Mucosa of descending colon (tissue), 3 donors: Measurements from ENCODE around the gene TEF. TPM values are rescaled to one million over a fixed set of nuclear protein-coding genes. Genes with fewer than 3 reads are reported as not detected.

Source experiments
- ATAC-seq: fragments of 200-7000 bp; cut with Tn5 transposase; one replicate; pipeline ENCODE4 v1.9.1; 2020; ENCODE audit warnings: mild to moderate bottlenecking, moderate library complexity
- DNase-seq, 3 donors: peaks; one replicate each; pipeline ENCODE4 v3.0.0-alpha.2; 2020
- H3K36me3 ChIP-seq: fragments of 200-600 bp; one replicate; pipeline ENCODE4 v1.8.0; 2021; ENCODE audit warnings: low read depth, mild to moderate bottlenecking
- H3K4me1 ChIP-seq: fragments of 200-600 bp; one replicate; pipeline ENCODE4 v1.8.0; 2021; ENCODE audit warnings: low read depth, mild to moderate bottlenecking
- H3K4me3 ChIP-seq: fragments of 200-600 bp; one replicate; pipeline ENCODE4 v1.8.0; 2021; ENCODE audit warnings: mild to moderate bottlenecking
- H3K9me3 ChIP-seq: fragments of 200-600 bp; one replicate; pipeline ENCODE4 v1.8.0; 2021; ENCODE audit warnings: mild to moderate bottlenecking
- intact Hi-C, 2 donors: fragments of 100-400 bp; cut with DNase I in 1 of 2; cut with micrococcal nuclease in 1 of 2; formaldehyde crosslinking; loops; one replicate each; pipeline versions ENCODE4 v1.11.0 to v1.11.1; 2022; cut with DNase I, micrococcal nuclease
- total RNA-seq, 3 donors: library from RNA; stranded (reverse); fragmentation: NEBNext Ultra II Directional in 2 of 3; extraction: Animal tissue kit (Norgen Biotek cat#: 25700) in 2 of 3; gene quantifications; one replicate each; pipeline versions ENCODE4 v1.2.1 to v1.2.4, GENCODE V29; 2021 to 2023
- TF ChIP-seq, protein P1 (sequence below): fragments of 200-600 bp; IDR thresholded peaks from one replicate; pipeline ENCODE4 v1.8.0; 2022; ENCODE audit warnings: antibody characterized with exemption, mild to moderate bottlenecking
- donor health status: DM: no; HTN: no; CAD: no; lungs with moderate emphysema.
- donor health status: DM: no; HTN: no; CAD: no.
- donor health status: DM: no; HTN: yes; CAD: no.

TEF gene
- total RNA-seq, 3 donors from 2014 or later = 17.6 to 29.3 (median 28.6) TPM

DNA sequence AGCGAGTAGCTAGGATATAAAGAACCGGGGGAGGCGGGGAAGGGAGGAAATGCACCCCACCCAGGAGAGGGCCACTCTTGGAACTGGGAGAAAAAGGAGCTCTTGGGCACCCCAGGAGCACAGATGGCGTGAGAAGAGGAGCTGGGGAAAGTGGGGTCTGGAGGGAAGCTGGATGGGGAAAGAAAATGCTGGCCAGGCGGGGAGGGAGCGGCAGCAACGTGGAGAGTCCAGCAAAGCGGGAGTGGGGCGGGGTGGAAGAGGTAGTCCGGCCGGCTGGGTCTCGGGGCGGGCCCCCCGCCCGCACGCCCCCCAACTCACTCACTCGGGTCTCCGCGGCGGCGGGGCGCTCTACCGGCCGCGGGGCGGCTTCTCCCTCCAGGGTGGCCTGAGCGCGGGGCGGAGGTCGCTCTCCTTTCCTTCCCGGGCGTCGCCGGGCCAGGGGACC, 64.3 kb downstream of the TEF start:
- TF ChIP-seq, protein P1, sequence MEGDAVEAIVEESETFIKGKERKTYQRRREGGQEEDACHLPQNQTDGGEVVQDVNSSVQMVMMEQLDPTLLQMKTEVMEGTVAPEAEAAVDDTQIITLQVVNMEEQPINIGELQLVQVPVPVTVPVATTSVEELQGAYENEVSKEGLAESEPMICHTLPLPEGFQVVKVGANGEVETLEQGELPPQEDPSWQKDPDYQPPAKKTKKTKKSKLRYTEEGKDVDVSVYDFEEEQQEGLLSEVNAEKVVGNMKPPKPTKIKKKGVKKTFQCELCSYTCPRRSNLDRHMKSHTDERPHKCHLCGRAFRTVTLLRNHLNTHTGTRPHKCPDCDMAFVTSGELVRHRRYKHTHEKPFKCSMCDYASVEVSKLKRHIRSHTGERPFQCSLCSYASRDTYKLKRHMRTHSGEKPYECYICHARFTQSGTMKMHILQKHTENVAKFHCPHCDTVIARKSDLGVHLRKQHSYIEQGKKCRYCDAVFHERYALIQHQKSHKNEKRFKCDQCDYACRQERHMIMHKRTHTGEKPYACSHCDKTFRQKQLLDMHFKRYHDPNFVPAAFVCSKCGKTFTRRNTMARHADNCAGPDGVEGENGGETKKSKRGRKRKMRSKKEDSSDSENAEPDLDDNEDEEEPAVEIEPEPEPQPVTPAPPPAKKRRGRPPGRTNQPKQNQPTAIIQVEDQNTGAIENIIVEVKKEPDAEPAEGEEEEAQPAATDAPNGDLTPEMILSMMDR = no peak
- intact Hi-C loops = no loop called here
- Histone ChIP-seq H3K36me3 (no peaks in the 10 kb centered on the region), H3K4me3 (peak overlapping the region; percentile 98), H3K4me1 (peaks cover 19% of the 10 kb centered on the region), H3K9me3 (no peaks in the 10 kb centered on the region)
- ATAC-seq (peak; percentile 0), DNase-seq (peak in 2 of 3 donors; percentile 59 to 69)

DNA sequence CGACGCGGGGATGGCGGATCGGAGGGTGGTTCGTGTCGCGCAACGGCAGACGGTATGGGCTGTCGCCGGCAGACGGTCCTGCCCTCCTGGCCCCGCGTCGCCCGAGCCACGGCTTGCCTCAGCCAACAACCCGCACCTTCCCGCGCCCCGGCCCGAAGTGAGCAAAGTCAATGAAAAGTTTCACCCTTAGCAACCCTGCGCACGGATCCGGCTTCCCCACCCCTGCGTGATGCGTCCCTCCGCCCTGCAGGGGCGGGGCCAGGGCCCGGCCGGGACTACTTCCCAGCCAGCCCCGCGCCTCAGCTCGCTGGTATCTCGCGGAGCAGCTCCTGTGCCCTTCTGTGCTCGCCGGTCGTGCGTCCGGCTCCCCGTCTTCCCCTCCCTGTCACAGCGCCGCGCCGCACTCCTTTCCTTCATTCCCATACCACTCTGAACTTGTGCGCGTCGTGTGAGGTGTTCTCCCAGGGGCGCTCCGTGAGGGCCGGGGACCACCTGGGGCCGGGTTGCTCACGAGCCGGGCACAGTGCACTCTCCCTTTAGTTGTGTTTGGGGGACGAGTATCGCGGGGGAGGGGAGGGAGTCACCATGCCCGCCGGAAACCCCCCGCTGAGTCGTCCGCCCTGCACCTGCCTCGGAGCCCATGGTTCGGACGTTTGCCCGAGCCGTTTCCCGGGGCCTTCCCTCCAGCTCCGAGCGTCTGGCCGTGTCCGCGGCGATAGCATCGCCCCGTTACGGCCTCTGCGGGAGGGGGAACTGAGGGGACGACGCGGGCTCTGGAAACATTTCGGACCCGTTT, 65.1 kb downstream of the TEF start, which contains the start of gene TOB2:
TOB2 (minus strand) TSS at position 163 of the 796 bp plus-strand sequence. CDS start 9,456 bp downstream, outside the sequence.
- H3K36me3 ChIP-seq = no peaks in the 10 kb centered on the region
- H3K4me3 ChIP-seq = peak within 1 kb of the TSS; percentile 98
- intact Hi-C loops = no loop called here
- TF ChIP-seq, protein P1 = no peak
- ATAC-seq (peak; percentile 82), DNase-seq (peak; percentile 96 to 98 (median 98))
- H3K4me1 ChIP-seq = peaks cover 19% of the 10 kb centered on the region
- no peaks in the 10 kb centered on the region for H3K9me3 ChIP-seq

DNA sequence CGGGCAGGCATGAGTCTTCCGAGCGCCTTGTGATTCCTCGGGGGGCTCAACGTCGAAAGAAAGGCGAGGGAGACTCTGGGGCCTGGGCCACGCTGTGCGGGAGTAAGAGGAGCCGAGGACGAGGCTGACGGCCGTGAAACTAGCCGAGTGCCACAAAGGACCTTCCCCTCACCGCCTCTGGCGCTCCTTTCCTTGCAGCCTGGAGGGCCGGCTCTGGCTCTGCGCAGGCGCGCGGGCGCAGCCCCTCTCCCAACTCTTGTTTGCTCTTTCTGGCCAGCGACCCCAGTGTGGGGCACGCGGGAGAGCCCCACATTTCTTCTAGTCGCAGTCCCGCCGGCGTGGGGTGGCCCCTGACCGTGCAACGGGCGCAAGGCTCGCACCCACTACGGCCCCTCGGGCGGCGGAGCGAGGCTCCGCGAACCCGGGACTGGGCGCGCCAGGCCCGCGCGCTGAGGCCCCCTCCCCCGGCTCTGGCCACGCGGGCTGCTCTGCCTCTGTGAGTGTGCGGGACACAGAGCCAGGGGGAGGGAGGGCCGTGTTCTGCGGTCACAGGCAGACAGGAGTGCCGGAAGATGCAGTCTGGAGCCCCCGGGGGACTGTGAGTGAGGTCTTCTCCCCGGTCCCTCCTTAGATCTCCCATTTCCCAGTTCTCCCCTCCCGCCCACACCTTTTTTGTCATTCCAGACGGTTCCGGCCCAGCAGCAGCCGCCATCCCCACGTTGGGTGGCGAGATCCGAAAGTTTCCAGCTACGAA, 65.9 kb downstream of the TEF start:
- peak; percentile 40 for ATAC-seq
- TF ChIP-seq, protein P1 = no peak
- DNase-seq = peak; percentile 73 to 82 (median 81)
- H3K4me3 ChIP-seq = peak overlapping the region; percentile 98
- H3K36me3 ChIP-seq = no peaks in the 10 kb centered on the region
- no peaks in the 10 kb centered on the region for H3K9me3 ChIP-seq
- intact Hi-C loops = no loop called here
- peaks cover 12% of the 10 kb centered on the region for H3K4me1 ChIP-seq

DNA sequence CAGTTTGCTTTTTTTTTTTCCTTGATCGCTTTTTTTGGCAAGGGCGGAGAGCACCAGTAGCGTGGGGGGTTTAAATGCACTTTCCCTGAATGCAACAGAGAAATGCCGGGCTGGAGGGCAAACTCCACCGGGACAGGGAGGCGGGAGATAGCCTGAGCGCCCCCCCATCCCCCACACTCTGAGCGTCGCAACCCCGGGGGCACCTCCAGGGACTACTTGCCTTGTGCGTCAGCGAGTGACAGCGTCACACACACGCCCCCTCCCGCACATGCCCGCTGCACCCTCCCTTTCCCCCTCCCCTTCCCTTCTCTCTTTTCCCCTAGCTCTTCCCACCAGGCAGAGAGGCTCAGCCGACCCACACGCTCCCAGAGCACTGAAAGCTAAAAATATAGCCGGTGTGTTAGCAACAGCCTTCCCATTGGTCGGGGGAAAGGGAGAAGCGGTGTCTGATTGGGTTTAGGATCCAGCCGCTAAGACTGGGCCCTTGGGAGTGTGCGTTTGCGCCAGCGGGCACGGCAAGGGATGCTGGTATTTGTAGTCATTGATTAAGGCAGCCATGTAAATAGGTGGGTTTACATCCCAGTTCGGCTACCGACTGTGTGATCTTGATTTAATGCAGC, 66.6 kb downstream of the TEF start:
- DNase-seq (peak; percentile 93 to 96 (median 95)), ATAC-seq (peak; percentile 71)
- peaks cover 5% of the 10 kb centered on the region for H3K4me1 ChIP-seq
- intact Hi-C loops = no loop called here
- TF ChIP-seq, protein P1 = no peak
- H3K9me3 ChIP-seq = no peaks in the 10 kb centered on the region
- peak overlapping the region; percentile 98 for H3K4me3 ChIP-seq
- no peaks in the 10 kb centered on the region for H3K36me3 ChIP-seq

Other genes with a start within 250 kb of the TEF start
- gene L3MBTL2, start 176.6 kb upstream of the TEF start, total RNA-seq = 10 to 100 TPM; 17.7 to 25.0 (median 18.9) TPM
- 1 to 10 TPM; 1.1 to 8.8 (median 1.9) TPM for gene CHADL, start 141.0 kb upstream of the TEF start, total RNA-seq
- 10 to 100 TPM; 26.9 to 48.9 (median 35.3) TPM for gene RANGAP1, start 95.8 kb upstream of the TEF start, total RNA-seq
- gene ZC3H7B, start 80.4 kb upstream of the TEF start, total RNA-seq = 10 to 100 TPM; 37.8 to 57.5 (median 39.3) TPM
- gene TOB2, start 64.9 kb downstream of the TEF start, total RNA-seq = 10 to 100 TPM; 47.3 to 71.8 (median 53.9) TPM
- gene PHF5A, start 86.8 kb downstream of the TEF start, total RNA-seq = 10 to 100 TPM; 27.0 to 31.7 (median 29.7) TPM
- 100 to 1,000 TPM; 187 to 295 (median 241) TPM for gene ACO2, start 87.2 kb downstream of the TEF start, total RNA-seq
- 10 to 100 TPM; 12.4 to 26.1 (median 15.7) TPM for gene POLR3H, start 162.5 kb downstream of the TEF start, total RNA-seq
- gene CSDC2, start 179.1 kb downstream of the TEF start, total RNA-seq = 1 to 10 TPM in 2 of 3 donors, under 1 TPM in 1; 0.26 to 1.6 (median 1.0) TPM
- 10 to 100 TPM; 40.7 to 69.4 (median 51.7) TPM for gene PMM1, start 207.9 kb downstream of the TEF start, total RNA-seq
- gene DESI1, start 239.1 kb downstream of the TEF start, total RNA-seq = 10 to 100 TPM; 23.4 to 28.7 (median 26.3) TPM
- gene XRCC6, start 239.4 kb downstream of the TEF start, total RNA-seq = 100 to 1,000 TPM; 169 to 193 (median 177) TPM